Panc1 (cell line): ENCODE results near the gene FBXO10. TPM values are rescaled to one million over a fixed set of nuclear protein-coding genes. Genes with fewer than 3 reads are reported as not detected.

Experiments
- ATAC-seq: fragments of 200-7000 bp; cut with Tn5 transposase; 2 replicates; pipeline ENCODE4 v1.9.1; 2020; ENCODE audit warnings: mild to moderate bottlenecking, moderate library complexity
- BruUV-seq: library from RNA; stranded (reverse); fragments of 400-500 nt; replicated peaks from 2 replicates; lab custom pipeline; 2021; lab: Mats Ljungman, UMichigan
- CTCF ChIA-PET: fragments of 300-600 bp; sonication (Branson Sonifier 250); formaldehyde crosslinking; loops from one replicate; lab custom pipeline; 2022; ENCODE audit warnings: antibody characterized with exemption; lab: Charles Lee
- POLR2A ChIA-PET: fragments of 300-600 bp; sonication (Branson Sonifier 250); formaldehyde crosslinking; loops from one replicate; lab custom pipeline; 2022; ENCODE audit warnings: antibody characterized with exemption; lab: Charles Lee
- DNase-seq: peaks from one replicate; pipeline ENCODE4 v3.0.0-alpha.2; 2010; ENCODE audit warnings: low read depth, low spot score
- H3K27ac ChIP-seq: 2 replicates; pipeline ENCODE4 v1.5.1; 2011; ENCODE audit warnings: mild to moderate bottlenecking, low read length, inconsistent platforms
- H3K27me3 ChIP-seq: fragments of 200-500 bp; sonication (Bioruptor generic); 2 replicates; pipeline ENCODE4 v1.6.0; 2014; ENCODE audit warnings: low read length, inconsistent platforms; ENCODE audit not compliant: control insufficient read depth, insufficient read depth
- H3K36me3 ChIP-seq: fragments of 200-500 bp; sonication (Bioruptor generic); 2 replicates; pipeline ENCODE4 v1.5.1; 2014; ENCODE audit warnings: inconsistent platforms, mild to moderate bottlenecking, low read length, moderate library complexity; ENCODE audit not compliant: control insufficient read depth, insufficient read depth
- H3K4me1 ChIP-seq: 2 replicates; pipeline ENCODE4 v1.5.1; 2011; ENCODE audit warnings: inconsistent platforms, mild to moderate bottlenecking, low read length, moderate library complexity; ENCODE audit not compliant: control insufficient read depth, insufficient read depth
- H3K4me3 ChIP-seq, 2 experiments: 2 replicates each; pipeline ENCODE4 v1.5.1; 2011 to 2012; ENCODE audit warnings: low read depth in 2 of 2, low read length in 2 of 2, mild to moderate bottlenecking in 2 of 2, inconsistent platforms in 1 of 2, moderate library complexity in 1 of 2
- H3K9me3 ChIP-seq: fragments of 200-500 bp; sonication (Bioruptor generic); 2 replicates; pipeline ENCODE4 v1.5.1; 2014; ENCODE audit warnings: low read depth, mild to moderate bottlenecking, inconsistent platforms, low read length, moderate library complexity; ENCODE audit not compliant: control insufficient read depth, insufficient read depth
- CTCF ChIP-seq: fragments of 450-650 bp; IDR thresholded peaks from 2 replicates; pipeline ENCODE4 v1.5.1; 2017; ENCODE audit warnings: mild to moderate bottlenecking
- POLR2AphosphoS5 ChIP-seq: IDR thresholded peaks from 2 replicates; pipeline ENCODE4 v1.6.1; 2012; ENCODE audit warnings: mild to moderate bottlenecking, low read depth, low read length, moderate library complexity
- REST ChIP-seq, 2 experiments: IDR thresholded peaks; 2 replicates each; pipeline ENCODE4 v1.6.1; 2011 to 2012; ENCODE audit warnings: low read depth in 2 of 2, control low read depth in 1 of 2, low read length in 1 of 2, mild to moderate bottlenecking in 1 of 2, moderate library complexity in 1 of 2; ENCODE audit not compliant: insufficient read depth in 1 of 2
- SIN3A ChIP-seq: IDR thresholded peaks from 2 replicates; pipeline ENCODE4 v1.6.1; 2012; ENCODE audit warnings: low read depth, mild to moderate bottlenecking, low read length, moderate library complexity, borderline replicate concordance; ENCODE audit not compliant: insufficient read depth
- TCF7L2 ChIP-seq: IDR thresholded peaks from 2 replicates; pipeline ENCODE4 v1.6.1; 2011; ENCODE audit warnings: mild to moderate bottlenecking, low read depth, low read length, inconsistent platforms
- in situ Hi-C: cut with HindIII; loops from 2 replicates; pipeline ENCODE4 v1.10.0; 2016; ENCODE audit warnings: low sequenced_read_pairs, low pct_unique_long_range_greater_than_20kb
- intact Hi-C: fragments of 100-400 bp; cut with micrococcal nuclease; formaldehyde crosslinking; loops from one replicate; pipeline ENCODE4 v1.10.0; 2022; ENCODE audit not compliant: unreplicated experiment
- total RNA-seq: library from RNA; stranded (reverse); gene quantifications from one replicate; pipeline ENCODE4 v1.2.1, GENCODE V29; 2021; ENCODE audit not compliant: unreplicated experiment

The FBXO10 gene
- total RNA-seq, 1 experiment from 2014 or later, result 39.8 TPM

- CTCF ChIA-PET, result no interaction called here
- DNase-seq, result no peak
- Histone ChIP-seq H3K27ac (no peak overlapping the region), H3K9me3 (no peaks in the 10 kb centered on the region), H3K36me3 (0 out of 2 replicates have a peak, but pooled peaks cover 3% of the 10 kb centered on the region), H3K4me1 (0 out of 2 replicates have a peak, but pooled peaks cover 5% of the 10 kb centered on the region), H3K27me3 (no peaks in the 10 kb centered on the region), H3K4me3 (no peak overlapping the region)
- POLR2A ChIA-PET, result interaction anchor here (0.5 kb wide), 1 partner anchor 10 kb away, joined by 4 read pairs; no protein-coding TSS in a partner anchor
- no peak for TF ChIP-seq REST (IDR thresholded peaks at IDR 0.05; ENCODE audit: insufficient read depth in 1 of 2, low read depth in 2 of 2, low read length in 1 of 2)
- no peak for TF ChIP-seq TCF7L2
- TF ChIP-seq POLR2AphosphoS5, result no peak
- no peak for TF ChIP-seq SIN3A
- no peak for TF ChIP-seq CTCF
- intact Hi-C loops (no loop called here), in situ Hi-C loops (no loop called here)
- no TSS peak for BruUV-seq
- no peak for ATAC-seq
Observed at GRCh38 chr9:37543468-37543867, 32.7 kb downstream of the FBXO10 start.

GRCh38 chr9:37542895-37543294 lies 33.3 kb downstream of the FBXO10 start:
- TSS peak; percentile 51 for BruUV-seq
- no peak for TF ChIP-seq REST (IDR thresholded peaks at IDR 0.05; ENCODE audit: insufficient read depth in 1 of 2, low read depth in 2 of 2, low read length in 1 of 2)
- TF ChIP-seq SIN3A, result no peak
- TF ChIP-seq CTCF, result no peak
- TF ChIP-seq TCF7L2, result no peak
- TF ChIP-seq POLR2AphosphoS5, result no peak
- in situ Hi-C loops, result no loop called here

More at GRCh38 chr9:37542895-37543294, 33.3 kb downstream of the FBXO10 start:
- intact Hi-C loops, result no loop called here
- Histone ChIP-seq H3K4me3 (no peak overlapping the region), H3K27ac (no peak overlapping the region), H3K27me3 (no peaks in the 10 kb centered on the region), H3K4me1 (0 out of 2 replicates have a peak, but pooled peaks cover 5% of the 10 kb centered on the region), H3K9me3 (no peaks in the 10 kb centered on the region), H3K36me3 (0 out of 2 replicates have a peak, but pooled peaks cover 3% of the 10 kb centered on the region)
- POLR2A ChIA-PET, result interaction anchor here (0.6 kb wide), 1 partner anchor 27 kb away, joined by 4 read pairs; no protein-coding TSS in a partner anchor
- DNase-seq (no peak), ATAC-seq (no peak)
- CTCF ChIA-PET, result no interaction called here
